ENCODE measurements around the gene ADGRB2. TPM values are rescaled to one million over a fixed set of nuclear protein-coding genes. Genes with fewer than 3 reads are reported as not detected.

The ADGRB2 gene
- total and polyA plus RNA-seq, 2 donors from 2014 or later: 3.2 to 5.3 TPM

- no peaks in the 10 kb centered on the region for H3K9me3 ChIP-seq (ENCODE audit: control insufficient read depth in 2 of 3, insufficient read depth in 1 of 3, low read length in 3 of 3)
- H3K4me3 ChIP-seq (ENCODE audit: low read length in 3 of 3): peak overlapping the region in 2 of 3 donors; percentile 8 to 13
- H3K36me3 ChIP-seq (ENCODE audit: control insufficient read depth in 2 of 3, insufficient read depth in 3 of 3, low read length in 3 of 3): no peaks in the 10 kb centered on the region
- intact Hi-C loops (cut with DNase I): no loop called here
- no peaks in the 10 kb centered on the region for H3K4me1 ChIP-seq (ENCODE audit: control insufficient read depth in 2 of 3, insufficient read depth in 2 of 3, low read depth in 1 of 3, low read length in 3 of 3)
- H3K27ac ChIP-seq (ENCODE audit: low read depth in 2 of 2, low read length in 2 of 2): no peak overlapping the region
- no peak for FAIRE-seq
- no peak for DNase-seq
- TF ChIP-seq CTCF (IDR thresholded peaks at IDR 0.05; ENCODE audit: borderline replicate concordance, extremely low read depth, insufficient read depth): no peak
- H3K9ac ChIP-seq (ENCODE audit: low read length in 3 of 3): no peak overlapping the region
- H3K27me3 ChIP-seq (ENCODE audit: control insufficient read depth, insufficient read depth, low read length): no peaks in the 10 kb centered on the region
Observed at GRCh38 chr1:31802190-31803150, 38.3 kb upstream of the ADGRB2 start.

GRCh38 chr1:31801458-31801857, 37.3 kb upstream of the ADGRB2 start:
- FAIRE-seq (no peak), DNase-seq (no peak)
- no peaks in the 10 kb centered on the region for H3K27me3 ChIP-seq (ENCODE audit: control insufficient read depth, insufficient read depth, low read length)
- no peak overlapping the region for H3K9ac ChIP-seq (ENCODE audit: low read length in 3 of 3)
- no peaks in the 10 kb centered on the region for H3K4me1 ChIP-seq (ENCODE audit: control insufficient read depth in 2 of 3, insufficient read depth in 2 of 3, low read depth in 1 of 3, low read length in 3 of 3)
- H3K36me3 ChIP-seq (ENCODE audit: control insufficient read depth in 2 of 3, insufficient read depth in 3 of 3, low read length in 3 of 3): no peaks in the 10 kb centered on the region
- H3K4me3 ChIP-seq (ENCODE audit: low read length in 3 of 3): no peak overlapping the region
- intact Hi-C loops (cut with DNase I): no loop called here
- TF ChIP-seq CTCF (IDR thresholded peaks at IDR 0.05; ENCODE audit: borderline replicate concordance, extremely low read depth, insufficient read depth): no peak
- H3K9me3 ChIP-seq (ENCODE audit: control insufficient read depth in 2 of 3, insufficient read depth in 1 of 3, low read length in 3 of 3): no peaks in the 10 kb centered on the region
- H3K27ac ChIP-seq (ENCODE audit: low read depth in 2 of 2, low read length in 2 of 2): no peak overlapping the region

GRCh38 chr1:31800674-31800967, 36.5 kb upstream of the ADGRB2 start:
- Histone ChIP-seq H3K27me3 (ENCODE audit: control insufficient read depth, insufficient read depth, low read length) (no peaks in the 10 kb centered on the region), H3K27ac (ENCODE audit: low read depth in 2 of 2, low read length in 2 of 2) (no peak overlapping the region), H3K4me3 (ENCODE audit: low read length in 3 of 3) (no peak overlapping the region), H3K9ac (ENCODE audit: low read length in 3 of 3) (no peak overlapping the region), H3K4me1 (ENCODE audit: control insufficient read depth in 2 of 3, insufficient read depth in 2 of 3, low read depth in 1 of 3, low read length in 3 of 3) (no peaks in the 10 kb centered on the region), H3K36me3 (ENCODE audit: control insufficient read depth in 2 of 3, insufficient read depth in 3 of 3, low read length in 3 of 3) (no peaks in the 10 kb centered on the region), H3K9me3 (ENCODE audit: control insufficient read depth in 2 of 3, insufficient read depth in 1 of 3, low read length in 3 of 3) (no peaks in the 10 kb centered on the region)
- TF ChIP-seq CTCF (IDR thresholded peaks at IDR 0.05; ENCODE audit: borderline replicate concordance, extremely low read depth, insufficient read depth): no peak
- no peak for FAIRE-seq
- no peak for DNase-seq
- intact Hi-C loops (cut with DNase I): no loop called here

Data from kidney (tissue), 14 donors.